GM23338 (cell line): ENCODE results near the gene WWC1. TPM values are rescaled to one million over a fixed set of nuclear protein-coding genes. Genes with fewer than 3 reads are reported as not detected.

Experiments
- ATAC-seq: fragments of 200-7000 bp; cut with Tn5 transposase; 3 replicates; pipeline ENCODE4 v1.9.1; 2020
- DNase-seq: peaks from one replicate; pipeline ENCODE4 v3.0.0-alpha.2; 2015; ENCODE audit warnings: low spot score
- H2AFZ ChIP-seq: fragments of 200-600 bp; sonication (generic); 2 replicates; pipeline ENCODE4 v1.8.0; 2016; ENCODE audit warnings: antibody characterized with exemption, mild to moderate bottlenecking, moderate library complexity
- H3F3A ChIP-seq: fragments of 200-600 bp; sonication (generic); replicated peaks from 2 replicates; pipeline ENCODE4 v1.8.0; 2017; ENCODE audit warnings: antibody characterized with exemption, mixed run types, low read depth
- H3K27ac ChIP-seq: fragments of 200-600 bp; sonication (generic); 2 replicates; pipeline ENCODE4 v1.6.1; 2016; ENCODE audit warnings: low read depth
- H3K27me3 ChIP-seq: fragments of 200-600 bp; sonication (generic); 2 replicates; pipeline ENCODE4 v1.8.0; 2016; ENCODE audit warnings: mild to moderate bottlenecking, mixed run types, moderate library complexity; ENCODE audit not compliant: insufficient read depth
- H3K36me3 ChIP-seq: fragments of 200-600 bp; sonication (generic); 2 replicates; pipeline ENCODE4 v1.8.0; 2016; ENCODE audit warnings: mild to moderate bottlenecking; ENCODE audit not compliant: insufficient read depth
- H3K4me1 ChIP-seq: fragments of 200-600 bp; sonication (generic); 2 replicates; pipeline ENCODE4 v1.8.0; 2016; ENCODE audit warnings: mild to moderate bottlenecking, moderate library complexity; ENCODE audit not compliant: insufficient read depth
- H3K4me2 ChIP-seq: fragments of 200-600 bp; sonication (generic); 2 replicates; pipeline ENCODE4 v1.7.1; 2017; ENCODE audit warnings: mixed run types
- H3K4me3 ChIP-seq: fragments of 200-600 bp; sonication (generic); 2 replicates; pipeline ENCODE4 v1.6.1; 2016; ENCODE audit warnings: mixed run types
- H3K79me2 ChIP-seq: fragments of 200-600 bp; sonication (generic); replicated peaks from 2 replicates; pipeline ENCODE4 v1.8.0; 2017; ENCODE audit warnings: mild to moderate bottlenecking; ENCODE audit not compliant: insufficient read depth
- H3K9me2 ChIP-seq: fragments of 200-600 bp; sonication (generic); 2 replicates; pipeline ENCODE4 v1.8.0; 2017; ENCODE audit not compliant: insufficient read depth
- H4K20me1 ChIP-seq: fragments of 200-600 bp; sonication (generic); replicated peaks from 2 replicates; pipeline ENCODE4 v1.8.0; 2017; ENCODE audit warnings: mild to moderate bottlenecking; ENCODE audit not compliant: insufficient read depth
- H3K27ac Mint-ChIP-seq: 2 replicates; pipeline ENCODE4 v1.8.0; 2020; ENCODE audit warnings: inconsistent platforms, mild to moderate bottlenecking, moderate library complexity, mixed read lengths
- H3K27me3 Mint-ChIP-seq: 3 replicates; pipeline ENCODE4 v1.8.0; 2022; ENCODE audit warnings: low read depth, mild to moderate bottlenecking, moderate library complexity, mixed read lengths, inconsistent platforms; ENCODE audit not compliant: insufficient read depth, poor library complexity
- H3K36me3 Mint-ChIP-seq: 3 replicates; pipeline ENCODE4 v1.8.0; 2021; ENCODE audit warnings: low read depth, mild to moderate bottlenecking, inconsistent platforms, moderate library complexity, mixed read lengths
- H3K4me1 Mint-ChIP-seq: 3 replicates; pipeline ENCODE4 v1.8.0; 2020; ENCODE audit warnings: mild to moderate bottlenecking, inconsistent platforms, mixed read lengths
- H3K4me3 Mint-ChIP-seq: 3 replicates; pipeline ENCODE4 v1.8.0; 2021; ENCODE audit warnings: moderate library complexity, mild to moderate bottlenecking, inconsistent platforms, mixed read lengths
- H3K9me3 Mint-ChIP-seq: 3 replicates; pipeline ENCODE4 v1.8.0; 2020; ENCODE audit warnings: moderate library complexity, mild to moderate bottlenecking, inconsistent platforms, mixed read lengths
- CREB1 ChIP-seq: fragments of 250-450 bp; sonication (Bioruptor Pico); IDR thresholded peaks from 2 replicates; pipeline ENCODE4 v1.5.0; 2020; ENCODE audit warnings: low read depth, mild to moderate bottlenecking, moderate library complexity
- CTCF ChIP-seq, 2 experiments: fragments of 200-600 bp in 1 of 2; sonication (generic) in 1 of 2; conservative IDR thresholded peaks; 2 replicates each; pipeline versions ENCODE4 v1.5.1 to v1.6.1; 2016 to 2017; ENCODE audit warnings: antibody characterized with exemption in 2 of 2, low read depth in 2 of 2, mild to moderate bottlenecking in 2 of 2, moderate library complexity in 1 of 2
- EZH2 ChIP-seq: fragments of 200-600 bp; sonication (generic); IDR thresholded peaks from one replicate; pipeline ENCODE4 v1.8.0; 2017; ENCODE audit warnings: antibody characterized with exemption, mild to moderate bottlenecking, low read depth; ENCODE audit not compliant: unreplicated experiment
- EZH2phosphoT487 ChIP-seq: fragments of 200-600 bp; sonication (generic); IDR thresholded peaks from one replicate; pipeline ENCODE4 v1.8.1; 2018; ENCODE audit warnings: antibody characterized with exemption; ENCODE audit not compliant: unreplicated experiment
- NANOG ChIP-seq: IDR thresholded peaks from 2 replicates; pipeline ENCODE4 v1.6.1; 2016; ENCODE audit warnings: antibody characterized with exemption, borderline replicate concordance
- POLR2AphosphoS5 ChIP-seq: IDR thresholded peaks from 2 replicates; pipeline ENCODE4 v1.6.1; 2016; ENCODE audit warnings: antibody characterized with exemption, low read depth
- REST ChIP-seq: IDR thresholded peaks from one replicate; pipeline ENCODE4 v1.6.1; 2018; ENCODE audit warnings: antibody characterized with exemption; ENCODE audit not compliant: unreplicated experiment
- STAT1 ChIP-seq: IDR thresholded peaks from one replicate; pipeline ENCODE4 v1.6.1; 2016; ENCODE audit warnings: antibody characterized with exemption; ENCODE audit not compliant: unreplicated experiment
- ZNF114 ChIP-seq: fragments of 250-450 bp; sonication (Bioruptor Pico); IDR thresholded peaks from 2 replicates; pipeline ENCODE4 v1.5.0; 2020; ENCODE audit warnings: mild to moderate bottlenecking, moderate library complexity
- ZNF331 ChIP-seq: fragments of 250-450 bp; sonication (Bioruptor Pico); IDR thresholded peaks from 2 replicates; pipeline ENCODE4 v1.5.0; 2020; ENCODE audit warnings: low read depth, mild to moderate bottlenecking, moderate library complexity
- ZNF462 ChIP-seq: fragments of 250-450 bp; sonication (Bioruptor Pico); IDR thresholded peaks from 2 replicates; pipeline ENCODE4 v1.5.0; 2020; ENCODE audit warnings: mild to moderate bottlenecking, moderate library complexity
- polyA plus RNA-seq: library from polyadenylated mRNA; unstranded; fragments of >200 nt; fragmentation: Nextera tagmentation; extraction: Ambion mirVana; gene quantifications from 2 replicates; pipeline ENCODE4 v1.2.1, GENCODE V29; 2016
- total RNA-seq: library from RNA; depleted of rRNA; stranded (reverse); fragments of >200 nt; shearing (Covaris generic); gene quantifications from 2 replicates; pipeline ENCODE4 v1.2.3, GENCODE V29; 2014

WWC1 gene
- total and polyA plus RNA-seq, 2 experiments from 2014 or later: 25.4 to 27.8 TPM

- no peak for TF ChIP-seq CTCF (conservative IDR thresholded peaks at IDR 0.05; ENCODE audit: low read depth in 2 of 2)
- no peak for TF ChIP-seq ZNF331 (CRISPR knock-in tag)
- no peak for TF ChIP-seq NANOG
Observed at GRCh38 chr5:168455201-168455600, 163.8 kb downstream of the WWC1 start (continued).

GRCh38 chr5:168457542-168457941, 166.1 kb downstream of the WWC1 start:
- Mint-ChIP-seq H3K27me3 (no peaks in the 10 kb centered on the region), H3K27ac (no peak overlapping the region), H3K36me3 (peaks cover 53% of the 10 kb centered on the region)
- TF ChIP-seq ZNF114 (CRISPR knock-in tag): no peak
- no peak for TF ChIP-seq STAT1
- no peak for TF ChIP-seq REST
- TF ChIP-seq CTCF (conservative IDR thresholded peaks at IDR 0.05; ENCODE audit: low read depth in 2 of 2): no peak
- TF ChIP-seq CREB1 (CRISPR knock-in tag): no peak
- no peak for TF ChIP-seq NANOG
- no peak for TF ChIP-seq POLR2AphosphoS5
- TF ChIP-seq ZNF462: no peak
- TF ChIP-seq ZNF331 (CRISPR knock-in tag): no peak
- TF ChIP-seq EZH2phosphoT487: no peak
- no peak for TF ChIP-seq EZH2

More at GRCh38 chr5:168457542-168457941, 166.1 kb downstream of the WWC1 start:
- no peak for DNase-seq
- Histone ChIP-seq H3K4me3 (no peak overlapping the region), H4K20me1 (no peaks in the 10 kb centered on the region), H3K9me2 (no peaks in the 10 kb centered on the region), H3F3A (no peaks in the 10 kb centered on the region), H3K27ac (no peak overlapping the region), H3K36me3 (peaks cover 5% of the 10 kb centered on the region; the same call in 1 of the 2 replicates), H2AFZ (no peak overlapping the region), H3K27me3 (no peaks in the 10 kb centered on the region), H3K4me1 (no peaks in the 10 kb centered on the region), H3K4me2 (no peak overlapping the region), H3K79me2 (no peaks in the 10 kb centered on the region)
- Mint-ChIP-seq H3K4me1 (no peaks in the 10 kb centered on the region), H3K4me3 (no peak overlapping the region), H3K9me3 (no peaks in the 10 kb centered on the region)
- no peak for ATAC-seq
